ENCODE results near the gene LHFPL5. TPM values are rescaled to one million over a fixed set of nuclear protein-coding genes. Genes with fewer than 3 reads are reported as not detected.

Gene LHFPL5
- total and polyA plus RNA-seq, 2 experiments from 2014 or later: not detected

DNA sequence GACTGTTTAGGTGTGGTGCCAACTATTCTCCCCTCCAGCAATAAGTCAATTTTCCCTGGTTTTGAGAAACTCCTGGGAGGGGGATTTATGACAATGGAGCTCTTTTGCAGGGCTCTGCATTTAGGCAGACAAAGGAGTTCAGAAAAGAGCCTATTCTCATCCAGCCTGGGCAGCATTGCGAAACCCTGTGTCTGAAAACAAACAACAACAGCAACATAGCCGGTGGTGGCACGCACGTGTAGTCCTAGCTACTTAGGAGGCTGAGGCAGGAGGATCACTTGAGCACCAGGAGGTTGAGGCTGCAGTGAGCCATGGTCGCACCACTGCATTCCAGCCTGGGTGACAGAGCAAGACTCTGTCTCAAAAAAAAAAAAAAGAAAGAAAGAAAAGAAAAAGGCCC lies 14.5 kb upstream of the LHFPL5 start:
- no peaks in the 10 kb centered on the region for H3K36me3 ChIP-seq (ENCODE audit: insufficient read depth)

More for the DNA sequence above, 14.5 kb upstream of the LHFPL5 start:
- H3F3A ChIP-seq (replicated peaks; ENCODE audit: low read depth): no peaks in the 10 kb centered on the region; the same call in 1 of the 2 replicates
- peaks cover 14% of the 10 kb centered on the region; the same call in 1 of the 2 replicates for H3K9me2 ChIP-seq (ENCODE audit: insufficient read depth)
- Mint-ChIP-seq H3K36me3 (ENCODE audit: low read depth) (no peaks in the 10 kb centered on the region), H3K27me3 (ENCODE audit: insufficient read depth, low read depth, poor library complexity) (peaks cover 4% of the 10 kb centered on the region), H3K27ac (no peak overlapping the region), H3K9me3 (no peaks in the 10 kb centered on the region), H3K4me3 (no peak overlapping the region), H3K4me1 (peaks cover 3% of the 10 kb centered on the region; the same call in 2 of the 3 replicates)
- no peak overlapping the region for H3K27ac ChIP-seq (ENCODE audit: low read depth)
- H3K4me1 ChIP-seq (ENCODE audit: insufficient read depth): peaks cover 6% of the 10 kb centered on the region; the same call in 1 of the 2 replicates
- DNase-seq (ENCODE audit: low spot score): no peak
- no peaks in the 10 kb centered on the region for H4K20me1 ChIP-seq (replicated peaks; ENCODE audit: insufficient read depth)
- H3K79me2 ChIP-seq (replicated peaks; ENCODE audit: insufficient read depth): no peaks in the 10 kb centered on the region
- no peak overlapping the region for H3K4me2 ChIP-seq
- H3K4me3 ChIP-seq: no peak overlapping the region
- no peak for ATAC-seq
- H2AFZ ChIP-seq: no peak overlapping the region; the same call in 1 of the 2 replicates
- H3K27me3 ChIP-seq (ENCODE audit: insufficient read depth): no peaks in the 10 kb centered on the region
- TF ChIP-seq, protein P1, sequence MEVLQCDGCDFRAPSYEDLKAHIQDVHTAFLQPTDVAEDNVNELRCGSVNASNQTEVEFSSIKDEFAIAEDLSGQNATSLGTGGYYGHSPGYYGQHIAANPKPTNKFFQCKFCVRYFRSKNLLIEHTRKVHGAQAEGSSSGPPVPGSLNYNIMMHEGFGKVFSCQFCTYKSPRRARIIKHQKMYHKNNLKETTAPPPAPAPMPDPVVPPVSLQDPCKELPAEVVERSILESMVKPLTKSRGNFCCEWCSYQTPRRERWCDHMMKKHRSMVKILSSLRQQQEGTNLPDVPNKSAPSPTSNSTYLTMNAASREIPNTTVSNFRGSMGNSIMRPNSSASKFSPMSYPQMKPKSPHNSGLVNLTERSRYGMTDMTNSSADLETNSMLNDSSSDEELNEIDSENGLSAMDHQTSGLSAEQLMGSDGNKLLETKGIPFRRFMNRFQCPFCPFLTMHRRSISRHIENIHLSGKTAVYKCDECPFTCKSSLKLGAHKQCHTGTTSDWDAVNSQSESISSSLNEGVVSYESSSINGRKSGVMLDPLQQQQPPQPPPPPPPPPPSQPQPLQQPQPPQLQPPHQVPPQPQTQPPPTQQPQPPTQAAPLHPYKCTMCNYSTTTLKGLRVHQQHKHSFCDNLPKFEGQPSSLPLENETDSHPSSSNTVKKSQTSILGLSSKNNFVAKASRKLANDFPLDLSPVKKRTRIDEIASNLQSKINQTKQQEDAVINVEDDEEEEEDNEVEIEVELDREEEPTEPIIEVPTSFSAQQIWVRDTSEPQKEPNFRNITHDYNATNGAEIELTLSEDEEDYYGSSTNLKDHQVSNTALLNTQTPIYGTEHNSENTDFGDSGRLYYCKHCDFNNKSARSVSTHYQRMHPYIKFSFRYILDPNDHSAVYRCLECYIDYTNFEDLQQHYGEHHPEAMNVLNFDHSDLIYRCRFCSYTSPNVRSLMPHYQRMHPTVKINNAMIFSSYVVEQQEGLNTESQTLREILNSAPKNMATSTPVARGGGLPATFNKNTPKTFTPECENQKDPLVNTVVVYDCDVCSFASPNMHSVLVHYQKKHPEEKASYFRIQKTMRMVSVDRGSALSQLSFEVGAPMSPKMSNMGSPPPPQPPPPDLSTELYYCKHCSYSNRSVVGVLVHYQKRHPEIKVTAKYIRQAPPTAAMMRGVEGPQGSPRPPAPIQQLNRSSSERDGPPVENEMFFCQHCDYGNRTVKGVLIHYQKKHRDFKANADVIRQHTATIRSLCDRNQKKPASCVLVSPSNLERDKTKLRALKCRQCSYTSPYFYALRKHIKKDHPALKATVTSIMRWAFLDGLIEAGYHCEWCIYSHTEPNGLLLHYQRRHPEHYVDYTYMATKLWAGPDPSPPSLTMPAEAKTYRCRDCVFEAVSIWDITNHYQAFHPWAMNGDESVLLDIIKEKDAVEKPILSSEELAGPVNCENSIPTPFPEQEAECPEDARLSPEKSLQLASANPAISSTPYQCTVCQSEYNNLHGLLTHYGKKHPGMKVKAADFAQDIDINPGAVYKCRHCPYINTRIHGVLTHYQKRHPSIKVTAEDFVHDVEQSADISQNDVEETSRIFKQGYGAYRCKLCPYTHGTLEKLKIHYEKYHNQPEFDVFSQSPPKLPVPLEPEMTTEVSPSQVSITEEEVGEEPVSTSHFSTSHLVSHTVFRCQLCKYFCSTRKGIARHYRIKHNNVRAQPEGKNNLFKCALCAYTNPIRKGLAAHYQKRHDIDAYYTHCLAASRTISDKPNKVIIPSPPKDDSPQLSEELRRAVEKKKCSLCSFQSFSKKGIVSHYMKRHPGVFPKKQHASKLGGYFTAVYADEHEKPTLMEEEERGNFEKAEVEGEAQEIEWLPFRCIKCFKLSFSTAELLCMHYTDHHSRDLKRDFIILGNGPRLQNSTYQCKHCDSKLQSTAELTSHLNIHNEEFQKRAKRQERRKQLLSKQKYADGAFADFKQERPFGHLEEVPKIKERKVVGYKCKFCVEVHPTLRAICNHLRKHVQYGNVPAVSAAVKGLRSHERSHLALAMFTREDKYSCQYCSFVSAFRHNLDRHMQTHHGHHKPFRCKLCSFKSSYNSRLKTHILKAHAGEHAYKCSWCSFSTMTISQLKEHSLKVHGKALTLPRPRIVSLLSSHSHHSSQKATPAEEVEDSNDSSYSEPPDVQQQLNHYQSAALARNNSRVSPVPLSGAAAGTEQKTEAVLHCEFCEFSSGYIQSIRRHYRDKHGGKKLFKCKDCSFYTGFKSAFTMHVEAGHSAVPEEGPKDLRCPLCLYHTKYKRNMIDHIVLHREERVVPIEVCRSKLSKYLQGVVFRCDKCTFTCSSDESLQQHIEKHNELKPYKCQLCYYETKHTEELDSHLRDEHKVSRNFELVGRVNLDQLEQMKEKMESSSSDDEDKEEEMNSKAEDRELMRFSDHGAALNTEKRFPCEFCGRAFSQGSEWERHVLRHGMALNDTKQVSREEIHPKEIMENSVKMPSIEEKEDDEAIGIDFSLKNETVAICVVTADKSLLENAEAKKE (CRISPR knock-in tag; IDR thresholded peaks at IDR 0.05): no peak
- no peak for TF ChIP-seq EZH2 (IDR thresholded peaks at IDR 0.05; ENCODE audit: low read depth, unreplicated experiment)
- TF ChIP-seq JUNB (IDR thresholded peaks at IDR 0.05; ENCODE audit: unreplicated experiment): no peak
- TF ChIP-seq STAT1 (IDR thresholded peaks at IDR 0.05; ENCODE audit: unreplicated experiment): no peak
- TF ChIP-seq ZNF331 (CRISPR knock-in tag; IDR thresholded peaks at IDR 0.05; ENCODE audit: low read depth): no peak
- TF ChIP-seq, protein P2, sequence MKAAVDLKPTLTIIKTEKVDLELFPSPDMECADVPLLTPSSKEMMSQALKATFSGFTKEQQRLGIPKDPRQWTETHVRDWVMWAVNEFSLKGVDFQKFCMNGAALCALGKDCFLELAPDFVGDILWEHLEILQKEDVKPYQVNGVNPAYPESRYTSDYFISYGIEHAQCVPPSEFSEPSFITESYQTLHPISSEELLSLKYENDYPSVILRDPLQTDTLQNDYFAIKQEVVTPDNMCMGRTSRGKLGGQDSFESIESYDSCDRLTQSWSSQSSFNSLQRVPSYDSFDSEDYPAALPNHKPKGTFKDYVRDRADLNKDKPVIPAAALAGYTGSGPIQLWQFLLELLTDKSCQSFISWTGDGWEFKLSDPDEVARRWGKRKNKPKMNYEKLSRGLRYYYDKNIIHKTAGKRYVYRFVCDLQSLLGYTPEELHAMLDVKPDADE (IDR thresholded peaks at IDR 0.05): no peak
- TF ChIP-seq, protein P3, sequence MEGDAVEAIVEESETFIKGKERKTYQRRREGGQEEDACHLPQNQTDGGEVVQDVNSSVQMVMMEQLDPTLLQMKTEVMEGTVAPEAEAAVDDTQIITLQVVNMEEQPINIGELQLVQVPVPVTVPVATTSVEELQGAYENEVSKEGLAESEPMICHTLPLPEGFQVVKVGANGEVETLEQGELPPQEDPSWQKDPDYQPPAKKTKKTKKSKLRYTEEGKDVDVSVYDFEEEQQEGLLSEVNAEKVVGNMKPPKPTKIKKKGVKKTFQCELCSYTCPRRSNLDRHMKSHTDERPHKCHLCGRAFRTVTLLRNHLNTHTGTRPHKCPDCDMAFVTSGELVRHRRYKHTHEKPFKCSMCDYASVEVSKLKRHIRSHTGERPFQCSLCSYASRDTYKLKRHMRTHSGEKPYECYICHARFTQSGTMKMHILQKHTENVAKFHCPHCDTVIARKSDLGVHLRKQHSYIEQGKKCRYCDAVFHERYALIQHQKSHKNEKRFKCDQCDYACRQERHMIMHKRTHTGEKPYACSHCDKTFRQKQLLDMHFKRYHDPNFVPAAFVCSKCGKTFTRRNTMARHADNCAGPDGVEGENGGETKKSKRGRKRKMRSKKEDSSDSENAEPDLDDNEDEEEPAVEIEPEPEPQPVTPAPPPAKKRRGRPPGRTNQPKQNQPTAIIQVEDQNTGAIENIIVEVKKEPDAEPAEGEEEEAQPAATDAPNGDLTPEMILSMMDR (conservative IDR thresholded peaks at IDR 0.05; ENCODE audit: low read depth in 2 of 2): no peak
- no peak for TF ChIP-seq POLR2AphosphoS5 (IDR thresholded peaks at IDR 0.05; ENCODE audit: low read depth)
- TF ChIP-seq NANOG (IDR thresholded peaks at IDR 0.05; ENCODE audit: borderline replicate concordance): no peak
- no peak for TF ChIP-seq CREB1 (CRISPR knock-in tag; IDR thresholded peaks at IDR 0.05; ENCODE audit: low read depth)
- no peak for TF ChIP-seq ZNF114 (CRISPR knock-in tag; IDR thresholded peaks at IDR 0.05)
- TF ChIP-seq EZH2phosphoT487 (IDR thresholded peaks at IDR 0.05; ENCODE audit: unreplicated experiment): no peak
- TF ChIP-seq, protein P4, sequence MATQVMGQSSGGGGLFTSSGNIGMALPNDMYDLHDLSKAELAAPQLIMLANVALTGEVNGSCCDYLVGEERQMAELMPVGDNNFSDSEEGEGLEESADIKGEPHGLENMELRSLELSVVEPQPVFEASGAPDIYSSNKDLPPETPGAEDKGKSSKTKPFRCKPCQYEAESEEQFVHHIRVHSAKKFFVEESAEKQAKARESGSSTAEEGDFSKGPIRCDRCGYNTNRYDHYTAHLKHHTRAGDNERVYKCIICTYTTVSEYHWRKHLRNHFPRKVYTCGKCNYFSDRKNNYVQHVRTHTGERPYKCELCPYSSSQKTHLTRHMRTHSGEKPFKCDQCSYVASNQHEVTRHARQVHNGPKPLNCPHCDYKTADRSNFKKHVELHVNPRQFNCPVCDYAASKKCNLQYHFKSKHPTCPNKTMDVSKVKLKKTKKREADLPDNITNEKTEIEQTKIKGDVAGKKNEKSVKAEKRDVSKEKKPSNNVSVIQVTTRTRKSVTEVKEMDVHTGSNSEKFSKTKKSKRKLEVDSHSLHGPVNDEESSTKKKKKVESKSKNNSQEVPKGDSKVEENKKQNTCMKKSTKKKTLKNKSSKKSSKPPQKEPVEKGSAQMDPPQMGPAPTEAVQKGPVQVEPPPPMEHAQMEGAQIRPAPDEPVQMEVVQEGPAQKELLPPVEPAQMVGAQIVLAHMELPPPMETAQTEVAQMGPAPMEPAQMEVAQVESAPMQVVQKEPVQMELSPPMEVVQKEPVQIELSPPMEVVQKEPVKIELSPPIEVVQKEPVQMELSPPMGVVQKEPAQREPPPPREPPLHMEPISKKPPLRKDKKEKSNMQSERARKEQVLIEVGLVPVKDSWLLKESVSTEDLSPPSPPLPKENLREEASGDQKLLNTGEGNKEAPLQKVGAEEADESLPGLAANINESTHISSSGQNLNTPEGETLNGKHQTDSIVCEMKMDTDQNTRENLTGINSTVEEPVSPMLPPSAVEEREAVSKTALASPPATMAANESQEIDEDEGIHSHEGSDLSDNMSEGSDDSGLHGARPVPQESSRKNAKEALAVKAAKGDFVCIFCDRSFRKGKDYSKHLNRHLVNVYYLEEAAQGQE (IDR thresholded peaks at IDR 0.05; ENCODE audit: unreplicated experiment): no peak
